ENCODE results near the gene SLX4IP.

DNA sequence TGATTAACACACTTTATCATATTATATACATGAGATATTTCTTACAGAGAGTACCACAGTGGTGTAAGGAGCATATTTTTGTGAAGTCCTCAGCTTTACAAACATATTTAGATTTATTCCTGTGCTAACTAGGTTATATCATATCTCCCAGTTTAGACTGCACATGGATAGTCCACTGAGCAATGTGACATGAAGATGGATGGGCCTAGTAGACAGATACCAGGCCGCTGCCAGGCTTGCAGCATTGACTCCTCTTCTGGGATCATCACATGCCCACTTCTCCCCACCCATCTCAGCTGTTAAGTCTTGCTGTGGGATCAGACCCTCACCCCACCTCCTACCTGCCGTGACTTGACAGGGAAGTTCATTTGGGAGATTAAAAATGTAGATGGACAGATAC is 95.8 kb downstream of the SLX4IP start:
- TF ChIP-seq POLR2A (IDR thresholded peaks at IDR 0.05) (no peak), POLR2AphosphoS5 (IDR thresholded peaks at IDR 0.05) (no peak)
- TF ChIP-seq, protein P1, sequence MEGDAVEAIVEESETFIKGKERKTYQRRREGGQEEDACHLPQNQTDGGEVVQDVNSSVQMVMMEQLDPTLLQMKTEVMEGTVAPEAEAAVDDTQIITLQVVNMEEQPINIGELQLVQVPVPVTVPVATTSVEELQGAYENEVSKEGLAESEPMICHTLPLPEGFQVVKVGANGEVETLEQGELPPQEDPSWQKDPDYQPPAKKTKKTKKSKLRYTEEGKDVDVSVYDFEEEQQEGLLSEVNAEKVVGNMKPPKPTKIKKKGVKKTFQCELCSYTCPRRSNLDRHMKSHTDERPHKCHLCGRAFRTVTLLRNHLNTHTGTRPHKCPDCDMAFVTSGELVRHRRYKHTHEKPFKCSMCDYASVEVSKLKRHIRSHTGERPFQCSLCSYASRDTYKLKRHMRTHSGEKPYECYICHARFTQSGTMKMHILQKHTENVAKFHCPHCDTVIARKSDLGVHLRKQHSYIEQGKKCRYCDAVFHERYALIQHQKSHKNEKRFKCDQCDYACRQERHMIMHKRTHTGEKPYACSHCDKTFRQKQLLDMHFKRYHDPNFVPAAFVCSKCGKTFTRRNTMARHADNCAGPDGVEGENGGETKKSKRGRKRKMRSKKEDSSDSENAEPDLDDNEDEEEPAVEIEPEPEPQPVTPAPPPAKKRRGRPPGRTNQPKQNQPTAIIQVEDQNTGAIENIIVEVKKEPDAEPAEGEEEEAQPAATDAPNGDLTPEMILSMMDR (IDR thresholded peaks at IDR 0.05): no peak
